ENCODE data around the gene PGF. TPM values are rescaled to one million over a fixed set of nuclear protein-coding genes. Genes with fewer than 3 reads are reported as not detected.

Gene PGF
- total RNA-seq, 4 donors from 2014 or later, result 7.3 to 28.1 (median 10.8) TPM

DNA sequence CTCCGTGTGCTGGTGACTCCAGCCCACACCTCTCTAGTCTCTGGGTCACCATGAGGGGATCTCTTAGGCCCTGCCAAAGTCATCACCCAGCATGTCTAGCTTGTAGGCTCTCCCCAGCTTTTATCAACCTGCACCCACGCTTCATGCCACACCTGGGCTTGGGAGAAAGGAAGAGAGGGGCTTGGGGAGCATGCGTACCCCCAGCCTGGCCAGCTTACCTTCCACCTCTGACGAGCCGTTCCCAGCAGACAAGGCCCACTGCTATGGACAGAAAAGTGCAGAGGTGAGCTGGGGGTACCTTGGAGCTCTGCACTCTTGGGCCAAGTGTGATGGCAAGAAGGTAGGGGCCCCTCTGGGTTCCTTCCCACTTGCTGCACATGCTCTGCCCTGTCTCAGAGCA, 1.7 kb downstream of the PGF start:
- no peak for DNase-seq
- peak overlapping the region; percentile 32 to 68 (median 66) for H3K4me3 ChIP-seq
- no peaks in the 10 kb centered on the region for H3K36me3 ChIP-seq
- H3K27me3 ChIP-seq, result no peaks in the 10 kb centered on the region
- peaks cover 5 to 34% (median 11%) of the 10 kb centered on the region in 4 donors for H3K4me1 ChIP-seq
- H3K9me3 ChIP-seq, result no peaks in the 10 kb centered on the region
- no peak for TF ChIP-seq POLR2A (IDR thresholded peaks at IDR 0.05)
- TF ChIP-seq, protein P1, sequence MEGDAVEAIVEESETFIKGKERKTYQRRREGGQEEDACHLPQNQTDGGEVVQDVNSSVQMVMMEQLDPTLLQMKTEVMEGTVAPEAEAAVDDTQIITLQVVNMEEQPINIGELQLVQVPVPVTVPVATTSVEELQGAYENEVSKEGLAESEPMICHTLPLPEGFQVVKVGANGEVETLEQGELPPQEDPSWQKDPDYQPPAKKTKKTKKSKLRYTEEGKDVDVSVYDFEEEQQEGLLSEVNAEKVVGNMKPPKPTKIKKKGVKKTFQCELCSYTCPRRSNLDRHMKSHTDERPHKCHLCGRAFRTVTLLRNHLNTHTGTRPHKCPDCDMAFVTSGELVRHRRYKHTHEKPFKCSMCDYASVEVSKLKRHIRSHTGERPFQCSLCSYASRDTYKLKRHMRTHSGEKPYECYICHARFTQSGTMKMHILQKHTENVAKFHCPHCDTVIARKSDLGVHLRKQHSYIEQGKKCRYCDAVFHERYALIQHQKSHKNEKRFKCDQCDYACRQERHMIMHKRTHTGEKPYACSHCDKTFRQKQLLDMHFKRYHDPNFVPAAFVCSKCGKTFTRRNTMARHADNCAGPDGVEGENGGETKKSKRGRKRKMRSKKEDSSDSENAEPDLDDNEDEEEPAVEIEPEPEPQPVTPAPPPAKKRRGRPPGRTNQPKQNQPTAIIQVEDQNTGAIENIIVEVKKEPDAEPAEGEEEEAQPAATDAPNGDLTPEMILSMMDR (IDR thresholded peaks at IDR 0.05), result no peak
- H3K27ac ChIP-seq, result no peak overlapping the region

DNA sequence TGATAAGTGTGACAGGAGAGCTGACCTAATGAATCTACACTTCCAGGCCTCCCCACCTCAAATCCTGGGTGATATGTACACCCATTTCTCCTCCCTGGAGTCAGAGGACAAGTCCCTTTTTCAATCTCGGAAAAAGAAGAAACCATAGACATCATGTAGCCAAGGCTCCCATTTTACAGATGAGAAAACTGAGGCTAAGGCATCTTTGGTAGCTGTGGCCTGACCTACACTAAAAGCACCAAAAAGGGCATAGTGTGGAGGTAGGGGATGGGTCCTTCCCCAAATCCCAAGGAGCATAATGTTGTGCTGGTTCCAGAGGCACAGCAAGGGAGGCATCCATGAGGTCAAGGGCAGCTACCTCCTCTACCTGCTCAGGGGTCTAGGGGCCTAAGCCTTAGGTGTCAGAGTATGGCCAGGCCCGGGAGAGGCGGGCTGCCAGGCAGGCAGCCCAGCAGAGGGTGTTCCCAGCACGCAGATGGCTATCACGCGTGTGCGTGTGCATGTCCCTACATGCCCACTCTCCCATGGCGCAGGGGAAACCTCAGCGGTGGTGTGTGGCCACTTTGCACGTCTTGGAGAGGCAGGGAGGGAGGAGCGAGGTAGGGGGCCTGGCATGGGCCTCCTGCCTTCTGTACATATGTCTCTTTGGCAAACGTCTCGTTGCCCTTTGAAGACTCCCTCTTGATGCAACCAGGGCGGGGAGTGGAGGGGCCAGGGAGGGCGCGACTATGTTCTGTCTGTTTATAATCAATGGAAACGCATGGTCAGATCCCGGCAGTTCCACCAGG, 2.5 kb downstream of the PGF start:
- peaks cover 5 to 34% (median 11%) of the 10 kb centered on the region in 4 donors for H3K4me1 ChIP-seq
- DNase-seq, result no peak
- TF ChIP-seq, protein P1 (IDR thresholded peaks at IDR 0.05), result no peak
- no peak for TF ChIP-seq POLR2A (IDR thresholded peaks at IDR 0.05)
- H3K36me3 ChIP-seq, result no peaks in the 10 kb centered on the region
- H3K9me3 ChIP-seq, result no peaks in the 10 kb centered on the region
- H3K27me3 ChIP-seq, result no peaks in the 10 kb centered on the region
- H3K27ac ChIP-seq, result no peak overlapping the region
- H3K4me3 ChIP-seq, result peak overlapping the region in 1 of 4 donors; percentile 32

DNA sequence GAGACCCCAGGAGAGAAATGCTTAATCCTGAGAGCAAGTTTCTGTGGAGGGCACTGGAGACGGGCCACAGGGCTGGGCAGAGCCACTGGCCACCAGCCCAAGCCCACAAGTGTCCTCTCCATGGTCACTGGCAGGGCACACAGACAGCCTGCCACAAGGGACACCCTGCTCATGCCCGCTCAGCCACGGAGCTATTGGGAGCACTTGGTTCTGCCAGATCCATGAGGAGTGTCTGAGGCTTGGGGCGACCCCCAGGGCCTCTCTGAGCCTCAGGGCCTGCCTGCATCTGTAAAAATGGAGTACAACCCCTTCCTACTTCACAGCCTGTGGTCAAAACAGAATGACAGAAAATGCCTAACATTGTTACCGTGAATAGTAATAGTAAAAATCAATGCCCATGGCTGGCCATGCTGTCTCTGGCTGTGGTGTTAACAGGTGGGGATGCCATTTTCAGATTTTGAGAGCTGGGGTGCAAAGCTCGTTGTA, 3.2 kb downstream of the PGF start:
- Histone ChIP-seq H3K27ac (no peak overlapping the region), H3K4me3 (no peak overlapping the region), H3K36me3 (no peaks in the 10 kb centered on the region), H3K27me3 (no peaks in the 10 kb centered on the region), H3K4me1 (peaks cover 5 to 34% (median 11%) of the 10 kb centered on the region in 4 donors), H3K9me3 (no peaks in the 10 kb centered on the region)
- no peak for TF ChIP-seq POLR2A (IDR thresholded peaks at IDR 0.05)
- TF ChIP-seq, protein P1 (IDR thresholded peaks at IDR 0.05), result no peak
- DNase-seq, result no peak

DNA sequence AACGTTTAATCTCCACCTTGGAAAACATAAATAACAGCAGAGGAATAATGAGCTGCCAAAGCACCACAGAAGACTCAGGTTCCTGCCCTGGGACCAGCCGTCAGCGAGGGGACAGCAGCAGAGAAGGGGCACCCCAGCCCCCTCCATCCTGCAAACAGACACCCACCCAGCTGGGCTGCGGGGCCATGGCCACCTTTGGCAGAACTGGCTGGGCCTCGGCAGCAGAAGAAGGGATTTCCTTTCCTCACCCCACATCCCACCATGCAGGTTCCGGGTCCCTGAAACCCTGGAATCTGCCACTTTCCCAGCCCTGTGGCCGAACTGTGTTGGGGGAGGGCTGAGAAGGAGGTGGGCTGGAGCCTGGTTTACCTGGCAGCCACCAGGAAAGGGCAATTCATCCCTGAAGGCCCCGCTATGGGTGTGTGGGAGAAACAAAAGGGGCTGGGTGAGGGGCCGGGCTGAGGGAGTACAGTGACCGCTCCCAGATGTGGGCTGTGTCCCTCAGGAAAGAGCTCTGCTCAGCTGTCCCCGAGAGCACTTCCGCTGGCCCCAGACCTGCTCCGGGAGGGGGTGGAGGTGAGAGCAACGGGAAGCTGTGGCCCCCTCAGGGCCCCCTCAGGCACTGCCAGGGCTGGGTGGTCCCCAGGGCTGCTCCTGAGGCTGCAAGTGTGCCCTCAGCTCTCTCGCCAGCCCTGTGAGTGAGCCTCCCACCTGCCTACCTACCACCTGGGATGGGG, 3.8 kb downstream of the PGF start:
- TF ChIP-seq, protein P1 (IDR thresholded peaks at IDR 0.05), result no peak
- no peak for TF ChIP-seq POLR2A (IDR thresholded peaks at IDR 0.05)
- Histone ChIP-seq H3K27me3 (no peaks in the 10 kb centered on the region), H3K9me3 (no peaks in the 10 kb centered on the region), H3K27ac (peak overlapping the region in 2 of 4 donors; percentile 42 to 65), H3K36me3 (no peaks in the 10 kb centered on the region), H3K4me3 (no peak overlapping the region), H3K4me1 (peaks cover 5 to 34% (median 11%) of the 10 kb centered on the region in 4 donors)
- DNase-seq, result no peak

DNA sequence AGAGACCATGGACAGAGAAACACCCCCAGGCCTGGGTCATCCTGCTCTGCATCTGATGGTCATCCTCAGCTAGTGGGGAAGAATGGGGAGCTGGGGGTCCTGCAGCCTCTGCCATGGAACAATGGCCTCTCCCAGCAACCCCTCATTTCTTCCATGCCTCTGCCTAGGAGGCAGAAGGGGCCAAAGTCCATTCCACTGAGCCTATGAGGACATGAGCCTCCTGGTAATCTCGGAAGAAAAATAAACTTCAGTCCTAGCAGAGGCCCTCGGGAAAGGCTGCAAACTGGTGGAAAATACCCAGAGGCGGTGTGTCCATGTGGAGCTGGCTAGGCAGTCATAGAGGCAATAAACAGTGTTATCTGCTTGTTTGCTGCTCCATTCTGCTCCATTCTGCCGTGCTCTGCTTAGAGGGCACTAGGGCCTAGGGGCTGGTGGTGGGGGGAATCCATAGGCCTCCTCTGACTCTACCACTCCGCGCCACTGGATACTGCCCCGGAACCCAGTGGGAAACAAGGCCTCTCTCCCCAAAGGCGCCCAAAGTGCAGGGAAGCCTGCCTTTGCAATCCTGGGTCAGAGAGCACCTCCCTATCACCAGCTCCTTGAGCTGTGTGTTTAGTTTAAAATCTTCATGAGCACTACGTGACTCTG, 4.5 kb downstream of the PGF start:
- Histone ChIP-seq H3K27me3 (no peaks in the 10 kb centered on the region), H3K27ac (peak overlapping the region in 2 of 4 donors; percentile 42 to 65), H3K36me3 (no peaks in the 10 kb centered on the region), H3K4me1 (peaks cover 5 to 34% (median 11%) of the 10 kb centered on the region in 4 donors), H3K4me3 (no peak overlapping the region), H3K9me3 (no peaks in the 10 kb centered on the region)
- no peak for DNase-seq
- TF ChIP-seq, protein P1 (IDR thresholded peaks at IDR 0.05), result no peak
- TF ChIP-seq POLR2A (IDR thresholded peaks at IDR 0.05), result no peak
